Right hindlimb (tissue), 1 donor: Measurements from ENCODE around the gene TBP.
"Not testable (repeated sequence)": the region's sequence is repeated elsewhere in the genome, so short reads cannot be mapped to it uniquely, and the experiment has no call there.

Experiments used
- DNase-seq: peaks from one replicate; pipeline ENCODE4 v3.0.0-alpha.2; 2018

TBP gene

DNA sequence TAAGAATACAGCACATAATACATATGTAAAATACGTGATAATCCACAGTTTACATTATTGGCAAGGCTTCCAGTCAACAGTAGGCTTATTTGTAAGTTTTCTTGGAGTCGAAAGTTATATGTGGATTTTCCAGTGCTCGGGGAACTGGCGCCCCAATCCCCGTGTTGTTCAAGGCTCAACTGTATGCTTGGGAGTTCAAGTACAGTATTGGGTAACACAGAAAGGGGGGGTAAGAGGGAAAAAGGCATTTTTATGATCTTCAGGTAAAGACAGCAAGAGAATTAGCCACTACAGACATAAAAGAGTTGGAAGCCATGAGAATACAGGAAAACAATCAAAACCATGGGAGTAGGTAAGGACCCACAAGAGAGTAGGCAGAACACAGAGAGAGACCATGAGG is 17.5 kb upstream of the TBP start:
- DNase-seq: no peak

GRCh38 chr6:170537329-170537728 is 16.8 kb upstream of the TBP start:
- no peak for DNase-seq

DNA sequence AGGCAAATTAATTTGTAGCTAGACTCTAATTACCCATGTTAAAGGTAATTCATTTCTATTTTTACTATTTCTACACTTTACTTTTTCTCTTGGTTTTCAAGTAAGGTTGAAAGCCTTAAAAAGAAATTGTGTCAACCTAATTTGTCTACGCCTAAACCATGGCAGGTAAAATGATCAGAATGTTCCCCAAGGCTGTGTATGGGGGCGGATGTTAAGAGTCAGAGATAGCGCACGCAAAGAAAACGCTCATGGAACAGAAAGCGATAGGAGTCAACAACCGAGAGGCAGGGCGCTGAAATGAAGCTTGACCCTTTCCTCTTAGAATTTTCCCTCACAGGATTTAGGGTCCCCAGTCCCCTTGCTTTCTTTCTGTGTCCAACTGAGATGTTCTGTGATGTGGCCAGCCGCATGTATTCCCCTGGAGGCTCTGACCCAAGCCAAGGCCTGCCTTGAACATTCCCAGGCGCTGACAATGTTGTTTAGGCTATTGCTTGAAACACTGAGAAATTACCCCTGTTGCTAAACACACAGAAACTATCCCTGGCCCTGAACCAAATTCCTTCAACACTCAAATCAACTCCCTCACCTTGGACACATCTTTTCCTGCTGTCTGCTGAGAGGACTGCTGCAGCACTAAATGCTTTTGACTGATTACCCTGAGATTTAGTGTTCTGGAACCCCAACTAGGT is 12.0 kb upstream of the TBP start:
- DNase-seq: no peak

DNA sequence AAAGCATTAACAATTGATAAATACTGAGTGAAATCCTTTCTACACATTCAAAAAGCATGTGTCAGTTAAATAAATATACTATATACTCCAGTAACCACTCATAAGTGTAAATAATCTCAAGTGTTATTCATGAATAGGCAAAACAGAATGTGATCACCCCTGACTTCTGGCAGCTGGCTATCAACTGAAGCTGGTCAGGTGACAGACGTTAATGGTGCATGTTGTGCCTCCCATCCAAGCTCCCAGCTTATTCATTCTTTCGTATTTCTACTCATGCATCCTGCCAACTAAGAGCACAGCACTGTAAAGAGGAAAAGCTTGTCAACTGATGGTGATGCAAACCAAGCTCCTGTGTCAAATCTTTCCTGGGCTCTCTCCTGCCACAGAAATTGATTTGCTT is 8.8 kb upstream of the TBP start:
- no peak for DNase-seq

DNA sequence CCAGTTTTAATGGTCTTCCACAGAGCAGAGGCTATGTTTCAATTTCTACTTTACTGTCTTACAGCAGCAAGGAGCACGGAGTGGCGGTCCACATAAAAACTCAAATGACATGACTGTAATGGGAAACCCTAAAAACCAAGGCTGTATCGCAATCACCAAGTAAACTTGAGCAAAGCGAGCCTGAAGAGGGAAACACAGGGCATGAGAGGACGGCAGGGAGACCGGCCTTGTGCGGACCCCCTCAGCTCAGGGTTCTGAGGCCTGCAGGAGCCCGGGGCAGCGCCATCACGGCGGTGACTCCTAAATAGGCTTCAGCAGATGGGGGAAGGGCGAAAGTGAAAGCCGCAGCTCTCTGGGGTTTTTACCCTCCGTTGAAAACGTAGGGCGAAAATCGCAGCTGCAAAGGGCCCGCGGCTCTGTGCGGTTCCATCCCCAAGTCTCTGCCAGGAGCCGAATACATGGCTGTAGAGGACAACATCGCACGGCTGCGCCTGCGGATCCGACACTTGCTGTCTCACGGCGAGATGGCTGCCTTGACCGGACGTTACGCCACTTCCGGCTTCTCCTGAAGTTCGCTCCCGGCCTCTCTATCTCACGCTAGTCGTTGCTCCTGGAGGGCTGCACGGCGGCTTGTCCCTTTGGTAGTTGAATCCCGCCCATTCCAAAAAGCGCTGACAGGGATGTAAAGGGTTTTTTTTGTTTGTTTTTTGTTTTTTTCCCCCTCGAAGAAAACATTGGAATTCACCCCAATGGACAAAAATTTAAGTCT is 1.2 kb upstream of the TBP start, which contains the start of gene PSMB1:
PSMB1 (minus strand) TSS at position 543 of the 769 bp plus-strand sequence; CDS start at position 478, 65 bp downstream.
- peak; percentile 96 for DNase-seq

GRCh38 chr6:170553534-170554012 is 596 bp upstream of the TBP start:
- no peak for DNase-seq

DNA sequence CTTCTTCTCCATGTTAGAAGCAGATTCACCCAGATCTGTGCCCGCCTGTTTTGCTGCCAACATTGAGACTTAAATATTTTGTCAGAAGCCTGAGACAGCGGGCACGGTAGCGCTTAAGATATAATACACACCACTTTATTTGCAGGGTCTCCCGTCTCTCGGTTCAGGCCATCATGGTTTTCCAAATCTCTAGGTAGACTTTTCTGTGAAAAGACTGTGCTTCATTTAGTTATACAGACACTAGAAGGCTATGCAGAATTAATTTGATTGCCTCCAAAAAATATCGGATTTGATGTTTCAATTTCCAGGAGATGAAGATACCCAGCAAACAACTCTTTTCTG is 598 bp downstream of the TBP start:
- DNase-seq: no peak

DNA sequence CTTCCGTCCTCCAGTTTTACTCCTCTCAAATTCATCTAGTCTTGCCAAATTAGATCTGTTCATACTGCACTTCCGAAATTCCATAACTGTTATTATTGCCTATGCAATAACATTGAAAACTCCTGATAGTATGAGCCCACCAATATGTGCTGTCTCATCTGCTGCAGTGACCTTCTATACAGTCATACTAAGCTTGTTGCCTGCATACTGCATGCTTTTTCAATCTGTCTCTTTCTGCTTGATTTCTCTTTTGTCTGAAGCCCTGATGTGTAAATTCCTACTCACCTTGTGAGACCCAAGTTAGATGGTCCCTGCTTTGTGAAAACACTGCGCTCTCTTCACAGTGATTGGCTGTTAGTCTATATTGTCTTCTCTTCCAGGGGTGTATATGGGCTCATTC is 1.1 kb downstream of the TBP start:
- DNase-seq: no peak

DNA sequence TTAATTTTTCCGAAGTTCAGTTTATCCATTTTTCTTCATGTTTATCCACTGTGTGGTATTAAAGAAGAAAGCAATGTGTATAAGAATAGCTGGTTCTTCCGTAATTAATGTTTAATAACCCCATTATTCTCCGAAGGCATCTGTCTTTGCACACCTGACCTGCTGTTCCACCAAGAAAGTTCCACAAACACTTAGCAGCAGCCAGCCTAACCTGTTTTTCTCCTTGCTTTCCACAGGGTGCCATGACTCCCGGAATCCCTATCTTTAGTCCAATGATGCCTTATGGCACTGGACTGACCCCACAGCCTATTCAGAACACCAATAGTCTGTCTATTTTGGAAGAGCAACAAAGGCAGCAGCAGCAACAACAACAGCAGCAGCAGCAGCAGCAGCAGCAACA is 7.4 kb downstream of the TBP start:
- DNase-seq: no peak

DNA sequence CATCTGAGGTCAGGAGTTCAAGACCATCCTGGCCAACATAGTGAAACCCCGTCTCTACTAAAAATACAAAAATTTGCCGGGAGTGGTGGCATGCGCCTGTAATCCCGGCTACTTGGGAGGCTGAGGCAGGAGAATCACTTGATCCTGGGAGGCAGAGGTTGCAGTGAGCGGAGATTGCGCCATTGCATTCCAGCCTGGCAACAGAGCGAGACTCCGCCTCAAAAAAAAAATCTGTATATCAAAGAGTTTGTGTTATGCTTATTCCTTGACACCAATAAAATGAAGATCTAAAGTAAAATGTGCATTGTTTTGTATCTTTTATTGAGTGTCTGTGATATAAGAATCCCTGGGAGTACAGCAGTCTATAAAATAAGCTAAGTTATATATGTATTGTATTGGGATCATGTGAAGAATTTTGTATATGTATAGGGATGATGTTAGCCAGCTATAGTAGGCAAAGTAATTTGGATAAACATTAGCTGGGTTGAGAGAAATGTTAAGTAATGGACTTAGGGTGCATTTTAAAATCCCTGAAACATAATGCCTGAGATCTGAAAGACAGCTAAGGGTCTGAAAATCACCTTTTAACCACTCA is 10.9 kb downstream of the TBP start:
- DNase-seq: no peak

GRCh38 chr6:170572704-170573466 is 18.7 kb downstream of the TBP start:
- DNase-seq: no peak

GRCh38 chr6:170575250-170575649 is 21.1 kb downstream of the TBP start:
- DNase-seq: no peak

- no peak for DNase-seq
Observed at GRCh38 chr6:170578909-170579308, 24.7 kb downstream of the TBP start.

GRCh38 chr6:170583756-170584180 is 29.6 kb downstream of the TBP start:
- no peak for DNase-seq

- peak; percentile 95 for DNase-seq
Observed at GRCh38 chr6:170584181-170584953, 30.2 kb downstream of the TBP start, which contains the start of gene PDCD2. Gene PDCD2 (minus strand): TSS chr6:170584637. CDS start chr6:170584581, 56 bp downstream.

GRCh38 chr6:170584954-170585498 is 30.9 kb downstream of the TBP start:
- DNase-seq: no peak

- DNase-seq: no peak
Observed at GRCh38 chr6:170590725-170591124, 36.6 kb downstream of the TBP start.

- no peak for DNase-seq
Observed at GRCh38 chr6:170596426-170596825, 42.3 kb downstream of the TBP start.

DNA sequence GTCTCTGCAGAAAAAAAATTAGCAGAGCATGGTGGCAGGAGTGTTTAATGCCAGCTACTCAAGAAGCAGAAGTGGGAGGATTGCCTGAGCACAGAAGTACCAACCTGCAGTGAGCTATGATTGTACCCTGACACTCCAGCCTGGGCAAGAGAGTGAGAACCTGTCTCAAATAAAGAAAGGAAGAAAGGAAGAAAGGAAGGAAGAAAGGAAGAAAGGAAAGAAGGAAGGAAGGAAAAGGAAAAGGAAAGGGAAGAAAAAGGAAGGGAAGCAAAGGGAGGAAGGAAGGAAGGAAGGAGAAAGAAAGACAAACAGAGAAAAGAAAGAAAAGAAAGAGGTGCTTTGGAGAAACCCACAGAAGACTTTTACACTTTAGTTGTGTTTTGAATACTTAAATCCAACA is 43.1 kb downstream of the TBP start:
- no peak for DNase-seq

DNA sequence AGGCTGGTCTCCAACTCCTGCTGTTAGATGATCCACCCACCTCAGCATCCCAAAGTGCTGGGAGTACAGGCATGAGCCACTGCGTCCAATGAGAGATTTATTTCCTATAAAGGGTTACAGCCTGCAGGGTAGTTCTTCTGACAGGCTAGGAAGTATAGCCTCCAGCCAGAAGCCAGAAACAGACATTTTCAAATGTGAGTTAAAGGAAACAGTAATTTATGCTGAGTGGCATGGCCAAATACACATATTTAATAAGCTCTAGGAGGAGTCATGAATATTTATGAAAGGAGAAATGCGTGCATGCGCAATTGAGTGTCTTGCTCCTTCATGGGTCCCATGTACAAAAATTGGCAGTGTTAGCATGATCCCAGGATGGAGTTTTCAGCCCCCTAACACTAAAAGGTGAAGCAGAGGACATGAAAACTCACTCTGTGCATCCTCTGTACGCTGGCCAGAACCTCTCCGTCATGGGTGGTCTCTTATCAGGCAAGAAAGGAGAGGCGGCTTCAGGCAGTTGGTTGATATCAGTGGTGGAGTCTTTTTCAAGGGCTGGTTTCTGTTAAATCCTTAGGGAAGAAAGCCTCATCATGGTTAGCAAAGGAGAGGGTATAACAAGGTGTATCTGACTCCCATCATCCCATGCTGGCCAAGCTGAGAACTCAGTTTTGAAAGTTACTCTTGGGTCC is 51.5 kb downstream of the TBP start:
- no peak for DNase-seq

GRCh38 chr6:170609225-170609624 is 55.1 kb downstream of the TBP start:
- not testable (repeated sequence) for DNase-seq
